ENCODE measurements around the gene TRMT11. TPM values are rescaled to one million over a fixed set of nuclear protein-coding genes. Genes with fewer than 3 reads are reported as not detected.
A peak's percentile ranks its signal among the peaks of the same experiment; 100 is the strongest.

TRMT11 gene
- total and polyA plus RNA-seq, 3 experiments from 2014 or later, result 14.8 to 37.9 (median 35.8) TPM

DNA sequence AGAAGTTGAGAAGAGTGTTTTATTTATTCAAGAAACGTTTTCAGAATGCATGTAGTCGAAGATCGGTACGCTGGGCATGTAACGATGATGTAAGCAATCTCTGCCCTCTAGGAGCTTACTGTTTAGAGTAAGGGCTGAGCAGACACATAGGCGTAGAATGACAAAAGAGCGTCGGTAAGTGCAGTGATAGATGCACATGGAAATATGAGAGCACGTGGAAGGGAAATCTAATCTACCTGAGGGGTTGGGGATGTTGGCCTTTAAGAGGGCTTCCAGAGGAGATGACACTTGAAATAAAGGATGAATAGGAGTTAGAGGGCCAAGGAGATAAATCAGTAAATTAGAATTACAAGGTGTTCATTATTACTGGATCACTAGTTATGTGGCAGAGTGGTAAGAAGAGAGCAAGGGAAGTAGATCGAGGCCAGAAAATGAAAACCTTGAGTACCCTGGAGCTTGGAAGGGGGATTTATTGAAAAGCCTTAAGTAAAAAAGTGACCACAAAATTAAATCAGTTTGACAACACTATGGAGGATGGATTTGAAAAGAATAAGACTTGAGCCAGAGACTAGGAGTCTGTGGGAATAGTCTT, 782 bp downstream of the TRMT11 start:
- Mint-ChIP-seq H3K27me3 (no peaks in the 10 kb centered on the region), H3K27ac (no peak overlapping the region), H3K4me3 (no peak overlapping the region), H3K36me3 (peaks cover 0 to 1% (median 0%) of the 10 kb centered on the region in 3 donors), H3K9me3 (no peaks in the 10 kb centered on the region), H3K4me1 (peaks cover 16 to 20% (median 17%) of the 10 kb centered on the region in 3 donors)
- Histone ChIP-seq H3K9me3 (ENCODE audit: low read length) (no peaks in the 10 kb centered on the region), H3K27me3 (ENCODE audit: insufficient read depth, low read length, poor library complexity, severe bottlenecking) (no peaks in the 10 kb centered on the region), H3K4me3 (ENCODE audit: low read length) (peak overlapping the region; percentile 92), H3K27ac (ENCODE audit: low read depth, low read length) (peak overlapping the region; percentile 87), H3K36me3 (ENCODE audit: insufficient read depth, low read length) (no peaks in the 10 kb centered on the region), H3K4me1 (ENCODE audit: insufficient read depth, low read length) (peaks cover 34% of the 10 kb centered on the region)
- ChIA-PET POLR2A (interaction anchor here (0.6 to 2.6 kb wide), 10 partner anchors 8 to 1552 kb away, joined by 3 to 37 read pairs (median 6); partner anchors contain the start of genes HDDC2, HINT3, NCOA7 and RNF146), CTCF (interaction anchor here (1.2 to 3.3 kb wide), 7 partner anchors 8 to 1528 kb away, joined by 3 to 28 read pairs (median 15); partner anchors contain the start of genes HINT3 and NCOA7)
- DNase-seq, result no peak

DNA sequence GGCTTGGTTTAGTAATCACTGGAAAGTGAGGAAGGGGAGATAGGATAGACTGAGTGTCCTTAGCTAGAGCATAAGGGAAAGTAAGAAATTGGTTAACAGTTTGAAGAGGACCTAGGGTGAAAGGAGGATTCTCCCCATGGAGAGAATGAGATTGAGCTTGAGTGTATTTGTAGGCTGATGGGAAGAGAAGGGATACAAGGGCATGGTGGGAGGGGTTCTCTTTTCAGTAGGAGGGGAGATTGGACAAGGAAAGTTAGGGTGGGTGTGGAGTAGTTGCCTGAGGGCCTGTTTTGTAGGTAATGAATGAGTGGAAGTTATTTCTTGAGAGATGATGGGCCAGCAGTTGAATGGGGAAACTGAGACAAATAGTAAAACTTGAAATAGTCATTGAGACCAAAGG, 1.9 kb downstream of the TRMT11 start:
- ChIA-PET POLR2A (interaction anchor here (0.6 kb wide), 1 partner anchor 1904 kb away, joined by 3 read pairs; no protein-coding TSS in a partner anchor), CTCF (interaction anchor here (0.9 to 1.4 kb wide), 4 partner anchors 31 to 207 kb away, joined by 3 to 4 read pairs (median 4); partner anchors contain the start of gene NCOA7)
- Histone ChIP-seq H3K27me3 (ENCODE audit: insufficient read depth, low read length, poor library complexity, severe bottlenecking) (no peaks in the 10 kb centered on the region), H3K9me3 (ENCODE audit: low read length) (no peaks in the 10 kb centered on the region), H3K4me1 (ENCODE audit: insufficient read depth, low read length) (peaks cover 34% of the 10 kb centered on the region), H3K27ac (ENCODE audit: low read depth, low read length) (no peak overlapping the region), H3K4me3 (ENCODE audit: low read length) (no peak overlapping the region), H3K36me3 (ENCODE audit: insufficient read depth, low read length) (no peaks in the 10 kb centered on the region)
- Mint-ChIP-seq H3K27me3 (no peaks in the 10 kb centered on the region), H3K4me3 (no peak overlapping the region), H3K27ac (no peak overlapping the region), H3K9me3 (no peaks in the 10 kb centered on the region), H3K4me1 (peaks cover 22 to 32% (median 26%) of the 10 kb centered on the region in 3 donors), H3K36me3 (peaks cover 0 to 1% (median 0%) of the 10 kb centered on the region in 3 donors)
- no peak for DNase-seq

DNA sequence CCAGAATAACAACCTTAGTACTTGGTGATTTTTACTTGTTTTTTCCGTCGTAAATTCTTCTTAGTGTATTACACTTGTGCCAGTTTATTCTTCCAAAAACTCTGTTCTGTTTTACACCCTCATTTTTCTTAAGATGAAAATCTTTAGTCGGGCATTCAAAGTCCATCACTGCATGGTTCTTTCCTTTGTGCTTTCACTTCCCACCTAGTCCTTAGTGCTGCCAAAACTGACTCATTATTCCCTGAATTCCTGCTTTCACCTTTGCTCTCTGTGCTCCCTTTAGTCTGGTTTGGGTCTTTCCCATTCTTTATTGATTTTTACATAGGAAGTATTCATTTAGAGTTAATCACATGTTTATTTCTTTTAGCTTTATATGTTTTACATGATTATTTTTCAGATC, 3.3 kb downstream of the TRMT11 start:
- peaks cover 0 to 1% (median 0%) of the 10 kb centered on the region in 3 donors for H3K36me3 Mint-ChIP-seq
- DNase-seq, result no peak
- H3K9me3 Mint-ChIP-seq, result no peaks in the 10 kb centered on the region
- H3K4me1 Mint-ChIP-seq, result peaks cover 24 to 43% (median 32%) of the 10 kb centered on the region in 3 donors
- POLR2A ChIA-PET, result interaction anchor here (0.7 kb wide), 1 partner anchor 199 kb away, joined by 13 read pairs; the partner anchor contains the start of gene NCOA7
- CTCF ChIA-PET, result interaction anchor here (1.9 kb wide), 1 partner anchor 11 kb away, joined by 9 read pairs; no protein-coding TSS in a partner anchor
- peak overlapping the region in 1 of 7 donors; percentile 49 for H3K4me3 Mint-ChIP-seq
- no peaks in the 10 kb centered on the region for H3K36me3 ChIP-seq (ENCODE audit: insufficient read depth, low read length)
- H3K27ac Mint-ChIP-seq, result peak overlapping the region in 5 of 8 donors; percentile 0 to 69 (median 20)
- no peak overlapping the region for H3K27ac ChIP-seq (ENCODE audit: low read depth, low read length)
- no peak overlapping the region for H3K4me3 ChIP-seq (ENCODE audit: low read length)
- H3K27me3 ChIP-seq (ENCODE audit: insufficient read depth, low read length, poor library complexity, severe bottlenecking), result no peaks in the 10 kb centered on the region
- no peaks in the 10 kb centered on the region for H3K9me3 ChIP-seq (ENCODE audit: low read length)
- H3K4me1 ChIP-seq (ENCODE audit: insufficient read depth, low read length), result peaks cover 34% of the 10 kb centered on the region
- H3K27me3 Mint-ChIP-seq, result no peaks in the 10 kb centered on the region

DNA sequence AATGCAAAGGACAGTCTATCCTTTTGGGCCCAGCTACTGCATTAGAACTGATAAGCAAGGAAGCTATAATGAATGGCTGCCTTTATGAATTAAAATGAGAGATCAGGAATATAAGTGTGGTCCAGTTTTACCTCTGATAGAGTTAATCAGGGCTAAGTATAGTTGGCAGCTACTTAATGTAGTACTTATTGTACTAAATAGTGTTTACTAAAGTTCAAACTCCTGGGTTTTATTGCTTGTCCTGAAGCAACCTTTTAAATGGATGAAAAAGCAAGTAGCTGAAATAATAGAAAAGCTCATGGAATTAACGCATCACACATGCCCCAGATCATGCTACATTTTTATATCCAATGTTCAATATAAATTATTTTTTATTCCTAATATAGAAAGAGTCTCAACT, 5.3 kb downstream of the TRMT11 start:
- H3K4me1 Mint-ChIP-seq, result peaks cover 29 to 50% (median 45%) of the 10 kb centered on the region in 3 donors
- DNase-seq, result no peak
- CTCF ChIA-PET, result interaction anchor here (1.2 to 1.8 kb wide), 4 partner anchors 9 to 200 kb away, joined by 3 to 7 read pairs (median 4); partner anchors contain the start of gene HINT3
- peaks cover 0 to 2% (median 0%) of the 10 kb centered on the region in 3 donors for H3K36me3 Mint-ChIP-seq
- Histone ChIP-seq H3K27ac (ENCODE audit: low read depth, low read length) (no peak overlapping the region), H3K36me3 (ENCODE audit: insufficient read depth, low read length) (no peaks in the 10 kb centered on the region), H3K27me3 (ENCODE audit: insufficient read depth, low read length, poor library complexity, severe bottlenecking) (no peaks in the 10 kb centered on the region), H3K4me1 (ENCODE audit: insufficient read depth, low read length) (peaks cover 24% of the 10 kb centered on the region), H3K9me3 (ENCODE audit: low read length) (no peaks in the 10 kb centered on the region), H3K4me3 (ENCODE audit: low read length) (no peak overlapping the region)
- peak overlapping the region in 2 of 8 donors; percentile 17 to 27 for H3K27ac Mint-ChIP-seq
- H3K27me3 Mint-ChIP-seq, result no peaks in the 10 kb centered on the region
- H3K9me3 Mint-ChIP-seq, result no peaks in the 10 kb centered on the region
- POLR2A ChIA-PET, result interaction anchor here (0.7 kb wide), 1 partner anchor 35 kb away, joined by 3 read pairs; no protein-coding TSS in a partner anchor
- H3K4me3 Mint-ChIP-seq, result no peak overlapping the region

DNA sequence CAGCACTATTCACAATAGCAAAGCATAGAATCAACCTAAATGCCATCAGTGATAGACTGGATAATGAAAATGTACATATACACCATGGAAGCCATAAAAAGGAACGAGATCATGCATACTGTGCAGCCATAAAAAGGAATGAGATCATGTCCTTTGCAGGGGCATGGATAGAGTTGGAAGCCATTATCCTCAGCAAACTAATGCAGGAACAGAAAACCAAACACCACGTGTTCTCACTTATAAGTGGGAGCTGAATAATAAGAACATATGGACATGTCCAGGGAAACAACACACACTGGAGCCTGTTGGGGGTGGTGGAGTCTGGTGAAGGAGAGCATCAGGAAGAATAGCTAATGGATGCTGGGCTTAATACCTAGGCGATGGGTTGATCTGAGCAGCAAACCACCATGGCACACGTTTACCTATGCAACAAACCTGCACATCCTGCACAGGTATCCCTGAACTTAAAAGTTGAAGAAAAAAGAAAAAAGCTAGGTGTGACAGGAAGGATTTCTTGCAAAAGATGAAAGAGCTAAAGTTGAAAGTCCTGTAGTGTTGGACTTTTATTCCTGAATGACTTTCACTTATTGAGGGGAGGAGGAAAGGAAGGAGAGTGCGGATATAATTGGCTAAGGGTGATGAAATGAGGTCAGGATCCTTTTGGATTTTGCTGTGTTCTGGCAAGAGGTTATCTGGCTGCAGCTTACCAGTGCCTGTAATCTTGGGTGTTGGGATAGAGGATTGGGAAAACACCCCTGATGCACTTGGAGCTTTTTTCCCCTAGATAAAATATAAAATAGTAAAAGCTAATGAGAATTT, 8.5 kb downstream of the TRMT11 start:
- Histone ChIP-seq H3K27ac (ENCODE audit: low read depth, low read length) (no peak overlapping the region), H3K9me3 (ENCODE audit: low read length) (no peaks in the 10 kb centered on the region), H3K4me1 (ENCODE audit: insufficient read depth, low read length) (peaks cover 3% of the 10 kb centered on the region), H3K4me3 (ENCODE audit: low read length) (no peak overlapping the region), H3K36me3 (ENCODE audit: insufficient read depth, low read length) (no peaks in the 10 kb centered on the region), H3K27me3 (ENCODE audit: insufficient read depth, low read length, poor library complexity, severe bottlenecking) (no peaks in the 10 kb centered on the region)
- Mint-ChIP-seq H3K27ac (peak overlapping the region in 1 of 8 donors; percentile 30), H3K4me3 (no peak overlapping the region), H3K4me1 (peaks cover 22 to 50% (median 45%) of the 10 kb centered on the region in 3 donors), H3K27me3 (no peaks in the 10 kb centered on the region), H3K36me3 (peaks cover 0 to 24% (median 13%) of the 10 kb centered on the region in 3 donors), H3K9me3 (no peaks in the 10 kb centered on the region)
- POLR2A ChIA-PET, result interaction anchor here (1.0 to 1.2 kb wide), 2 partner anchors 8 to 1272 kb away, joined by 3 to 4 read pairs; partner anchors contain the start of genes RNF146 and TRMT11
- DNase-seq, result no peak
- CTCF ChIA-PET, result interaction anchor here (1.3 to 3.0 kb wide), 8 partner anchors 9 to 217 kb away, joined by 3 to 28 read pairs (median 5); partner anchors contain the start of genes HINT3 and TRMT11

DNA sequence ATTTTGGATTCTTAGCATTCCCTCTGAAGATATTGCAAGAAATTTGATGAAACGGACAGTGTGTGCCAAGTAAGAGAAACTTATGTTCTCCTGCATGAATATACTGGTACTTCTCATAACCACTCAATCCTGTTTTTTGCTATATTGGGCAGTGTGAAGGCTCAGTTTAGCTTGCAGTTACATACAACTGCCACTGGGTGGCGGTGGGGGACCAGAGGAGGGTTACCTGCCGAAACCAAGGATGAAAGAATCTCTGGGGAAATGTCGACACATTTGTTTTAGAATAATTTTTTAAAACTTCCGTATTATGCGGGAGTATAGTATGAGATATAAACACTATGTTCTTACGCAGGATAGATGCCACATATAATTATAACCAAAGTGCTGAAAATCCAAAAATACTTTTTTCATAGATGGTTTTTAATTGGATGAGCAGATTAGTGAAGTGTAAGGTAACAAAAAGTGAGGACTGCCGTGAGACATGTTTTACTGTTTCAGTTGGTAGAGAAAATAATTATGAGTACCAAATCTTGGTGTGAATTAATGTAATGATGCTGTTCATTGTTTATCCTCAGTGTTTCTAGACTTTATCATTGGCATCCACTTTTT, 9.7 kb downstream of the TRMT11 start:
- Mint-ChIP-seq H3K9me3 (no peaks in the 10 kb centered on the region), H3K27me3 (no peaks in the 10 kb centered on the region), H3K4me1 (peaks cover 16 to 44% (median 38%) of the 10 kb centered on the region in 3 donors), H3K36me3 (peaks cover 0 to 36% (median 22%) of the 10 kb centered on the region in 3 donors), H3K27ac (peak overlapping the region in 5 of 8 donors; percentile 52 to 85 (median 79)), H3K4me3 (peak overlapping the region; percentile 4 to 85 (median 79))
- peak; percentile 53 to 74 (median 62) for DNase-seq
- ChIA-PET CTCF (interaction anchor here (1.3 to 3.0 kb wide), 8 partner anchors 10 to 218 kb away, joined by 3 to 28 read pairs (median 5); partner anchors contain the start of genes HINT3 and TRMT11), POLR2A (interaction anchor here (1.0 to 1.2 kb wide), 3 partner anchors 9 to 1271 kb away, joined by 3 to 4 read pairs (median 3); partner anchors contain the start of genes RNF146 and TRMT11)
- Histone ChIP-seq H3K27ac (ENCODE audit: low read depth, low read length) (no peak overlapping the region), H3K36me3 (ENCODE audit: insufficient read depth, low read length) (no peaks in the 10 kb centered on the region), H3K27me3 (ENCODE audit: insufficient read depth, low read length, poor library complexity, severe bottlenecking) (no peaks in the 10 kb centered on the region), H3K4me3 (ENCODE audit: low read length) (no peak overlapping the region), H3K9me3 (ENCODE audit: low read length) (no peaks in the 10 kb centered on the region), H3K4me1 (ENCODE audit: insufficient read depth, low read length) (no peaks in the 10 kb centered on the region)
